ACC112 (cell line): ENCODE results near the gene IL1RAPL2.
"Not testable (repeated sequence)": the region's sequence is repeated elsewhere in the genome, so short reads cannot be mapped to it uniquely, and the experiment has no call there.

Experiments used
- H2AFZ ChIP-seq: fragments of 200-600 bp; sonication (generic); one replicate; pipeline ENCODE4 v1.6.0; 2017; ENCODE audit warnings: antibody characterized with exemption, low read length; ENCODE audit not compliant: unreplicated experiment
- H3K27ac ChIP-seq: fragments of 200-600 bp; sonication (generic); 2 replicates; pipeline ENCODE4 v1.5.1; 2014; ENCODE audit warnings: low read depth, mild to moderate bottlenecking, antibody characterized with exemption, low read length, moderate library complexity
- H3K27me3 ChIP-seq: fragments of 200-600 bp; sonication (generic); 2 replicates; pipeline ENCODE4 v1.6.1; 2014; ENCODE audit warnings: mild to moderate bottlenecking, antibody characterized with exemption, low read length, moderate library complexity, mixed read lengths; ENCODE audit not compliant: insufficient read depth
- H3K36me3 ChIP-seq: fragments of 200-600 bp; sonication (generic); 2 replicates; pipeline ENCODE4 v1.6.1; 2016; ENCODE audit warnings: mild to moderate bottlenecking, antibody characterized with exemption, low read length, moderate library complexity, mixed read lengths; ENCODE audit not compliant: insufficient read depth
- H3K4me1 ChIP-seq: fragments of 200-600 bp; sonication (generic); one replicate; pipeline ENCODE4 v1.6.1; 2016; ENCODE audit warnings: low read length, mixed read lengths; ENCODE audit not compliant: insufficient read depth, unreplicated experiment, control insufficient read depth
- H3K4me3 ChIP-seq: fragments of 200-600 bp; sonication (generic); 2 replicates; pipeline ENCODE4 v1.5.1; 2014; ENCODE audit warnings: mild to moderate bottlenecking, low read depth, low read length
- H3K79me2 ChIP-seq: fragments of 200-600 bp; sonication (generic); one replicate; pipeline ENCODE4 v1.6.0; 2016; ENCODE audit warnings: low read length; ENCODE audit not compliant: control insufficient read depth, unreplicated experiment, insufficient read depth

The IL1RAPL2 gene

GRCh38 chrX:104854188-104854587 is 288.2 kb downstream of the IL1RAPL2 start:
- H3K4me1 ChIP-seq = peaks cover 2% of the 10 kb centered on the region
- H3K36me3 ChIP-seq = no peaks in the 10 kb centered on the region
- H3K79me2 ChIP-seq = no peaks in the 10 kb centered on the region
- no peak overlapping the region for H3K4me3 ChIP-seq
- H3K27me3 ChIP-seq = no peaks in the 10 kb centered on the region
- H2AFZ ChIP-seq = no peak overlapping the region
- peak overlapping the region; percentile 56; the same call in 1 of the 2 replicates for H3K27ac ChIP-seq

- Histone ChIP-seq H3K4me3 (no peak overlapping the region), H3K79me2 (no peaks in the 10 kb centered on the region), H3K27me3 (no peaks in the 10 kb centered on the region), H2AFZ (no peak overlapping the region), H3K4me1 (peaks cover 2% of the 10 kb centered on the region), H3K36me3 (no peaks in the 10 kb centered on the region), H3K27ac (peak overlapping the region; percentile 56)
These were observed 288.9 kb downstream of the IL1RAPL2 start for GRCh38 chrX:104854790-104855340.

- H2AFZ ChIP-seq = no peak overlapping the region
- H3K27me3 ChIP-seq = no peaks in the 10 kb centered on the region
These were observed 297.5 kb downstream of the IL1RAPL2 start for GRCh38 chrX:104863466-104863865.

GRCh38 chrX:104864296-104864695 is 298.3 kb downstream of the IL1RAPL2 start:
- Histone ChIP-seq H3K4me1 (peaks cover 6% of the 10 kb centered on the region), H3K4me3 (no peak overlapping the region), H3K27ac (no peak overlapping the region; the same call in 1 of the 2 replicates), H3K36me3 (no peaks in the 10 kb centered on the region), H2AFZ (no peak overlapping the region), H3K27me3 (no peaks in the 10 kb centered on the region), H3K79me2 (no peaks in the 10 kb centered on the region)

More at GRCh38 chrX:104863466-104863865, 297.5 kb downstream of the IL1RAPL2 start:
- no peak overlapping the region for H3K4me3 ChIP-seq
- H3K4me1 ChIP-seq = peaks cover 6% of the 10 kb centered on the region
- H3K36me3 ChIP-seq = no peaks in the 10 kb centered on the region
- H3K79me2 ChIP-seq = no peaks in the 10 kb centered on the region
- no peak overlapping the region; the same call in 1 of the 2 replicates for H3K27ac ChIP-seq

- no peaks in the 10 kb centered on the region for H3K79me2 ChIP-seq
- no peak overlapping the region for H2AFZ ChIP-seq
- H3K27ac ChIP-seq = no peak overlapping the region
- no peak overlapping the region for H3K4me3 ChIP-seq
- H3K36me3 ChIP-seq = no peaks in the 10 kb centered on the region
- no peaks in the 10 kb centered on the region for H3K27me3 ChIP-seq
- no peaks in the 10 kb centered on the region for H3K4me1 ChIP-seq
These were observed 311.5 kb downstream of the IL1RAPL2 start for GRCh38 chrX:104877504-104877903.

GRCh38 chrX:104902070-104902469 is 336.1 kb downstream of the IL1RAPL2 start:
- H3K27ac ChIP-seq = no peak overlapping the region
- no peaks in the 10 kb centered on the region for H3K79me2 ChIP-seq
- H2AFZ ChIP-seq = no peak overlapping the region
- no peaks in the 10 kb centered on the region for H3K27me3 ChIP-seq
- H3K36me3 ChIP-seq = no peaks in the 10 kb centered on the region
- no peaks in the 10 kb centered on the region for H3K4me1 ChIP-seq
- H3K4me3 ChIP-seq = no peak overlapping the region

GRCh38 chrX:104909694-104910093 is 343.7 kb downstream of the IL1RAPL2 start:
- H2AFZ ChIP-seq, H3K27me3 ChIP-seq, H3K36me3 ChIP-seq, H3K4me1 ChIP-seq, H3K79me2 ChIP-seq, H3K4me3 ChIP-seq, H3K27ac ChIP-seq: not testable (repeated sequence)

GRCh38 chrX:104913348-104913747 is 347.3 kb downstream of the IL1RAPL2 start:
- Histone ChIP-seq H3K27me3 (no peaks in the 10 kb centered on the region), H3K36me3 (no peaks in the 10 kb centered on the region), H2AFZ (no peak overlapping the region), H3K79me2 (no peaks in the 10 kb centered on the region), H3K4me3 (no peak overlapping the region), H3K27ac (no peak overlapping the region), H3K4me1 (no peaks in the 10 kb centered on the region)

GRCh38 chrX:104914686-104915085 is 348.7 kb downstream of the IL1RAPL2 start:
- not testable (repeated sequence) for H3K4me1 ChIP-seq, H3K4me3 ChIP-seq, H3K27ac ChIP-seq, H3K79me2 ChIP-seq, H3K27me3 ChIP-seq, H2AFZ ChIP-seq, H3K36me3 ChIP-seq

GRCh38 chrX:104918122-104918521 is 352.1 kb downstream of the IL1RAPL2 start:
- no peaks in the 10 kb centered on the region for H3K27me3 ChIP-seq
- no peak overlapping the region for H2AFZ ChIP-seq
- H3K27ac ChIP-seq = no peak overlapping the region
- no peaks in the 10 kb centered on the region for H3K79me2 ChIP-seq
- H3K4me3 ChIP-seq = no peak overlapping the region
- H3K36me3 ChIP-seq = no peaks in the 10 kb centered on the region
- no peaks in the 10 kb centered on the region for H3K4me1 ChIP-seq

GRCh38 chrX:104921584-104922205 is 355.7 kb downstream of the IL1RAPL2 start:
- H3K4me1 ChIP-seq = no peaks in the 10 kb centered on the region
- no peaks in the 10 kb centered on the region for H3K79me2 ChIP-seq
- H3K36me3 ChIP-seq = no peaks in the 10 kb centered on the region
- H2AFZ ChIP-seq = no peak overlapping the region
- H3K27me3 ChIP-seq = no peaks in the 10 kb centered on the region
- H3K27ac ChIP-seq = no peak overlapping the region
- H3K4me3 ChIP-seq = no peak overlapping the region
